HEK293 (cell line): ENCODE measurements around the gene VASP.
A peak's percentile ranks its signal among the peaks of the same experiment; 100 is the strongest.

Experiments used
- HOXA7 ChIP-seq: sonication (generic); formaldehyde crosslinking; IDR thresholded peaks from 2 replicates; pipeline ENCODE4 v1.8.1; 2022; ENCODE audit warnings: missing genetic modification reagents, borderline replicate concordance
- KLF9 ChIP-seq: fragments of 450-650 bp; formaldehyde crosslinking; IDR thresholded peaks from 2 replicates; pipeline ENCODE4 v1.5.1; 2016; ENCODE audit warnings: missing biosample characterization, missing genetic modification characterization, low read depth
- MYNN ChIP-seq: fragments of 450-650 bp; formaldehyde crosslinking; IDR thresholded peaks from 2 replicates; pipeline ENCODE4 v1.5.1; 2016; ENCODE audit warnings: missing biosample characterization, missing genetic modification characterization, borderline replicate concordance
- PRDM2 ChIP-seq: fragments of 450-650 bp; formaldehyde crosslinking; IDR thresholded peaks from 2 replicates; pipeline ENCODE4 v1.5.1; 2016; ENCODE audit warnings: missing biosample characterization, missing genetic modification characterization, borderline replicate concordance
- SETDB1 ChIP-seq: IDR thresholded peaks from one replicate; pipeline ENCODE4 v1.6.1; 2017; ENCODE audit warnings: mild to moderate bottlenecking, low read length, moderate library complexity, mixed read lengths; ENCODE audit not compliant: insufficient read length
- ZBTB10 ChIP-seq: fragments of 450-650 bp; formaldehyde crosslinking; IDR thresholded peaks from 2 replicates; pipeline ENCODE4 v1.5.1; 2016; ENCODE audit warnings: missing biosample characterization, missing genetic modification characterization
- ZBTB44 ChIP-seq: fragments of 450-650 bp; IDR thresholded peaks from 2 replicates; pipeline ENCODE4 v1.5.1; 2018; ENCODE audit warnings: missing biosample characterization, mild to moderate bottlenecking, missing genetic modification characterization
- ZBTB8A ChIP-seq: fragments of 450-650 bp; formaldehyde crosslinking; IDR thresholded peaks from 2 replicates; pipeline ENCODE4 v1.5.1; 2016; ENCODE audit warnings: missing biosample characterization, missing genetic modification characterization
- ZNF114 ChIP-seq: fragments of 450-650 bp; formaldehyde crosslinking; IDR thresholded peaks from 2 replicates; pipeline ENCODE4 v1.5.0; 2017; ENCODE audit warnings: missing biosample characterization, missing genetic modification characterization
- ZNF146 ChIP-seq: fragments of 450-650 bp; formaldehyde crosslinking; IDR thresholded peaks from 2 replicates; pipeline ENCODE4 v1.5.1; 2016; ENCODE audit warnings: missing biosample characterization, missing genetic modification characterization
- ZNF16 ChIP-seq: fragments of 450-650 bp; formaldehyde crosslinking; IDR thresholded peaks from 2 replicates; pipeline ENCODE4 v1.5.1; 2016; ENCODE audit warnings: low read depth, missing biosample characterization, missing genetic modification characterization
- ZNF202 ChIP-seq: fragments of 450-650 bp; formaldehyde crosslinking; IDR thresholded peaks from 2 replicates; pipeline ENCODE4 v1.5.1; 2016; ENCODE audit warnings: missing biosample characterization, missing genetic modification characterization, borderline replicate concordance
- ZNF266 ChIP-seq: fragments of 450-650 bp; formaldehyde crosslinking; IDR thresholded peaks from 2 replicates; pipeline ENCODE4 v1.5.1; 2016; ENCODE audit warnings: missing biosample characterization, missing genetic modification characterization, low read depth
- ZNF274 ChIP-seq, 2 experiments: fragments of 200-500 bp in 1 of 2; fragments of 450-650 bp in 1 of 2; sonication (Bioruptor generic) in 1 of 2; formaldehyde crosslinking in 1 of 2; IDR thresholded peaks; 2 replicates each; pipeline versions ENCODE4 v1.5.1 to v1.6.1; 2014 to 2016; ENCODE audit warnings: borderline replicate concordance in 1 of 2, inconsistent platforms in 1 of 2, low read length in 1 of 2, missing biosample characterization in 1 of 2, missing genetic modification characterization in 1 of 2
- ZNF394 ChIP-seq: fragments of 450-650 bp; formaldehyde crosslinking; IDR thresholded peaks from 2 replicates; pipeline ENCODE4 v1.5.1; 2016; ENCODE audit warnings: missing biosample characterization, missing genetic modification characterization, mild to moderate bottlenecking, moderate library complexity, borderline replicate concordance
- ZNF501 ChIP-seq: fragments of 450-650 bp; formaldehyde crosslinking; IDR thresholded peaks from 2 replicates; pipeline ENCODE4 v1.5.1; 2016; ENCODE audit warnings: missing biosample characterization, missing genetic modification characterization
- ZNF571 ChIP-seq: fragments of 450-650 bp; formaldehyde crosslinking; IDR thresholded peaks from 2 replicates; pipeline ENCODE4 v1.5.0; 2017; ENCODE audit warnings: missing biosample characterization, missing genetic modification characterization
- ZNF600 ChIP-seq: fragments of 450-650 bp; formaldehyde crosslinking; IDR thresholded peaks from 2 replicates; pipeline ENCODE4 v1.5.1; 2016; ENCODE audit warnings: missing biosample characterization, missing genetic modification characterization
- ZNF629 ChIP-seq: fragments of 450-650 bp; formaldehyde crosslinking; IDR thresholded peaks from 2 replicates; pipeline ENCODE4 v1.5.1; 2017; ENCODE audit warnings: missing biosample characterization, missing genetic modification characterization
- ZNF776 ChIP-seq: fragments of 450-650 bp; formaldehyde crosslinking; IDR thresholded peaks from 2 replicates; pipeline ENCODE4 v1.5.0; 2017; ENCODE audit warnings: missing biosample characterization, missing genetic modification characterization, borderline replicate concordance
- ZSCAN4 ChIP-seq: fragments of 450-650 bp; formaldehyde crosslinking; IDR thresholded peaks from 2 replicates; pipeline ENCODE4 v1.5.1; 2017; ENCODE audit warnings: missing biosample characterization, missing genetic modification characterization

The VASP gene

GRCh38 chr19:45506989-45507871 is at the start of gene VASP (continued):
- 0 out of 2 replicates have a peak, but pooled peaks have one; percentile 29 for TF ChIP-seq ZBTB44 (tag by site-specific recombination)
- no peak for TF ChIP-seq ZNF266 (tag by site-specific recombination)
- no peak for TF ChIP-seq PRDM2 (tag by site-specific recombination)
- no peak for TF ChIP-seq ZNF776 (tag by site-specific recombination)
- no peak for TF ChIP-seq ZSCAN4 (tag by site-specific recombination)
- no peak for TF ChIP-seq ZNF146
- TF ChIP-seq ZNF16: no peak
- TF ChIP-seq ZBTB10 (tag by site-specific recombination): peak; percentile 96
- TF ChIP-seq ZNF274 (IDR thresholded peaks at IDR 0.05; ENCODE audit: low read length): no peak
- TF ChIP-seq ZNF274 (tag by site-specific recombination; IDR thresholded peaks at IDR 0.05; ENCODE audit: borderline replicate concordance): no peak
- TF ChIP-seq ZNF114 (tag by site-specific recombination): no peak
- TF ChIP-seq ZNF394: no peak
- no peak for TF ChIP-seq ZNF629 (tag by site-specific recombination)
- peak; percentile 93 for TF ChIP-seq ZBTB8A (tag by site-specific recombination)
- no peak for TF ChIP-seq ZNF202 (tag by site-specific recombination)
- no peak for TF ChIP-seq SETDB1
- TF ChIP-seq ZNF571: no peak
- no peak for TF ChIP-seq ZNF501 (tag by site-specific recombination)
- TF ChIP-seq ZNF600: no peak
- TF ChIP-seq HOXA7 (CRISPR knock-in tag): no peak
- TF ChIP-seq MYNN (tag by site-specific recombination): no peak
- peak; percentile 29; the same call in 1 of the 2 replicates for TF ChIP-seq KLF9
